Neural crest cell (in vitro differentiated cells): Measurements from ENCODE around the gene RHOXF2B. TPM values are rescaled to one million over a fixed set of nuclear protein-coding genes. Genes with fewer than 3 reads are reported as not detected.
"Not testable (repeated sequence)": the region's sequence is repeated elsewhere in the genome, so short reads cannot be mapped to it uniquely, and the experiment has no call there.

ENCODE experiments used
- DNase-seq: peaks from one replicate; pipeline ENCODE4 v3.0.0; 2021; ENCODE audit warnings: low read depth, mixed read lengths, low spot score
- H3K27ac Mint-ChIP-seq: one replicate; pipeline ENCODE4 v1.8.0; 2021; ENCODE audit warnings: mild to moderate bottlenecking, mixed read lengths; ENCODE audit not compliant: unreplicated experiment
- H3K27me3 Mint-ChIP-seq: 2 replicates; pipeline ENCODE4 v1.8.0; 2021; ENCODE audit warnings: low read depth, mild to moderate bottlenecking, mixed read lengths
- H3K36me3 Mint-ChIP-seq: 2 replicates; pipeline ENCODE4 v1.8.0; 2021; ENCODE audit warnings: low read depth, mild to moderate bottlenecking, mixed read lengths
- H3K4me1 Mint-ChIP-seq: 2 replicates; pipeline ENCODE4 v1.8.0; 2021; ENCODE audit warnings: mixed read lengths
- H3K4me3 Mint-ChIP-seq: one replicate; pipeline ENCODE4 v1.8.0; 2021; ENCODE audit warnings: mild to moderate bottlenecking, mixed read lengths
- H3K9me3 Mint-ChIP-seq: 2 replicates; pipeline ENCODE4 v1.8.0; 2021; ENCODE audit warnings: mixed read lengths
- total RNA-seq: library from RNA; stranded (reverse); gene quantifications from 2 replicates; pipeline ENCODE4 v1.2.1, GENCODE V29; 2021
- TF ChIP-seq, protein P1 (sequence below): fragments of 200-600 bp; sonication (generic); conservative IDR thresholded peaks from 2 replicates; pipeline ENCODE4 v1.5.0; 2021; ENCODE audit warnings: antibody characterized with exemption, mild to moderate bottlenecking

The RHOXF2B gene
- total RNA-seq, 1 donor from 2014 or later = not detected

DNA sequence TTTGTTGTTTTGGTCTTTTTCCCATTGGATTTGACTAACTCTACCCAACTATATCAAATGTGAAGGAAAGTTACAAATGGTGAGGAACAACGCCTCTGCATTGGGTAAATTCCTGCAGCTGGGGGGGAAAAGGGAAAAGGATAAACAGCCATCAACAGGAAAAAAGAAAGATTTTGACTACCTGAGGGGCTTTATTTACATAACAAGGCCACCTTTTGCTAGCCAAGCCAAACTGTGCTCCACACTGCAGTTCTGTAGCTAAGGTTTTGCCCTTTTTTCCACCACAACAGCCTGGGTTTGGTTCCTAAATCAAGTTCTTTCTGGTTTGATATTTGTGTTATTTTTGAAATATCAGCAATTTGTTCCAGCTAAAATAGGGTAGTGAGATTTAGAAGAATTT is 40.8 kb downstream of the RHOXF2B start:
- Mint-ChIP-seq H3K4me3 (no peak overlapping the region), H3K4me1 (no peaks in the 10 kb centered on the region), H3K27ac (no peak overlapping the region), H3K9me3 (peaks cover 3% of the 10 kb centered on the region), H3K27me3 (peaks cover 3% of the 10 kb centered on the region), H3K36me3 (no peaks in the 10 kb centered on the region)
- DNase-seq = no peak
- TF ChIP-seq, protein P1, sequence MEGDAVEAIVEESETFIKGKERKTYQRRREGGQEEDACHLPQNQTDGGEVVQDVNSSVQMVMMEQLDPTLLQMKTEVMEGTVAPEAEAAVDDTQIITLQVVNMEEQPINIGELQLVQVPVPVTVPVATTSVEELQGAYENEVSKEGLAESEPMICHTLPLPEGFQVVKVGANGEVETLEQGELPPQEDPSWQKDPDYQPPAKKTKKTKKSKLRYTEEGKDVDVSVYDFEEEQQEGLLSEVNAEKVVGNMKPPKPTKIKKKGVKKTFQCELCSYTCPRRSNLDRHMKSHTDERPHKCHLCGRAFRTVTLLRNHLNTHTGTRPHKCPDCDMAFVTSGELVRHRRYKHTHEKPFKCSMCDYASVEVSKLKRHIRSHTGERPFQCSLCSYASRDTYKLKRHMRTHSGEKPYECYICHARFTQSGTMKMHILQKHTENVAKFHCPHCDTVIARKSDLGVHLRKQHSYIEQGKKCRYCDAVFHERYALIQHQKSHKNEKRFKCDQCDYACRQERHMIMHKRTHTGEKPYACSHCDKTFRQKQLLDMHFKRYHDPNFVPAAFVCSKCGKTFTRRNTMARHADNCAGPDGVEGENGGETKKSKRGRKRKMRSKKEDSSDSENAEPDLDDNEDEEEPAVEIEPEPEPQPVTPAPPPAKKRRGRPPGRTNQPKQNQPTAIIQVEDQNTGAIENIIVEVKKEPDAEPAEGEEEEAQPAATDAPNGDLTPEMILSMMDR = no peak

- H3K27me3 Mint-ChIP-seq, H3K27ac Mint-ChIP-seq, H3K4me1 Mint-ChIP-seq, H3K4me3 Mint-ChIP-seq, H3K9me3 Mint-ChIP-seq, DNase-seq, H3K36me3 Mint-ChIP-seq: not testable (repeated sequence)
These were observed 41.8 kb downstream of the RHOXF2B start for GRCh38 chrX:120035522-120036309.

GRCh38 chrX:120029354-120029753 is 48.1 kb downstream of the RHOXF2B start:
- no peak overlapping the region for H3K4me3 Mint-ChIP-seq
- peaks cover 21% of the 10 kb centered on the region for H3K27me3 Mint-ChIP-seq
- H3K9me3 Mint-ChIP-seq = peaks cover 9% of the 10 kb centered on the region
- peaks cover 4% of the 10 kb centered on the region for H3K36me3 Mint-ChIP-seq
- H3K4me1 Mint-ChIP-seq = no peaks in the 10 kb centered on the region
- H3K27ac Mint-ChIP-seq = no peak overlapping the region
- TF ChIP-seq, protein P1 = no peak
- no peak for DNase-seq

- TF ChIP-seq, protein P1 = no peak
- Mint-ChIP-seq H3K4me3 (no peak overlapping the region), H3K27ac (no peak overlapping the region), H3K9me3 (peaks cover 5% of the 10 kb centered on the region), H3K36me3 (peaks cover 4% of the 10 kb centered on the region), H3K4me1 (no peaks in the 10 kb centered on the region), H3K27me3 (peaks cover 32% of the 10 kb centered on the region)
- no peak for DNase-seq
These were observed 54.2 kb downstream of the RHOXF2B start for GRCh38 chrX:120023259-120023658.

- Mint-ChIP-seq H3K4me3 (no peak overlapping the region), H3K27ac (no peak overlapping the region), H3K9me3 (peaks cover 5% of the 10 kb centered on the region), H3K4me1 (no peaks in the 10 kb centered on the region), H3K36me3 (peaks cover 4% of the 10 kb centered on the region), H3K27me3 (peaks cover 36% of the 10 kb centered on the region)
- TF ChIP-seq, protein P1 = no peak
- no peak for DNase-seq
These were observed 54.7 kb downstream of the RHOXF2B start for GRCh38 chrX:120022763-120023162.

Other genes starting within 250 kb of the RHOXF2B start
- gene UPF3B, start 224.7 kb downstream of the RHOXF2B start, total RNA-seq = 20.1 and 22.5 TPM in 2 replicates
- 11.5 and 11.9 TPM in 2 replicates for gene RNF113A, start 206.0 kb downstream of the RHOXF2B start, total RNA-seq
- gene NDUFA1, start 205.9 kb downstream of the RHOXF2B start, total RNA-seq = 62.0 and 65.6 TPM in 2 replicates
- not detected in 2 replicates for gene AKAP14, start 181.8 kb downstream of the RHOXF2B start, total RNA-seq
- gene NKAP, start 133.9 kb downstream of the RHOXF2B start, total RNA-seq = 8.6 and 9.6 TPM in 2 replicates
- 0.33 and 0.41 TPM in 2 replicates for gene RHOXF1, start 38.2 kb upstream of the RHOXF2B start, total RNA-seq
- gene RHOXF2, start 80.9 kb upstream of the RHOXF2B start, total RNA-seq = not detected in 2 replicates
- gene ZBTB33, start 173.1 kb upstream of the RHOXF2B start, total RNA-seq = 28.4 and 28.6 TPM in 2 replicates
- 0.70 and 0.91 TPM in 2 replicates for gene TMEM255A, start 233.8 kb upstream of the RHOXF2B start, total RNA-seq